RWPE2 (cell line): Measurements from ENCODE around the gene SERPINB1.

Source experiments
- ATAC-seq: fragments of 200-7000 bp; cut with Tn5 transposase; 3 replicates; pipeline ENCODE4 v1.9.1; 2021; ENCODE audit warnings: low read depth
- DNase-seq: peaks from one replicate; pipeline ENCODE4 v3.0.0-alpha.2; 2020; ENCODE audit warnings: low spot score
- H3K27ac ChIP-seq: fragments of 450-650 bp; 2 replicates; pipeline ENCODE4 v1.5.1; 2017; ENCODE audit warnings: mild to moderate bottlenecking; ENCODE audit not compliant: poor library complexity, severe bottlenecking
- H3K27me3 ChIP-seq: fragments of 250-450 bp; sonication (Bioruptor Pico); 2 replicates; pipeline ENCODE4 v1.5.1; 2021; ENCODE audit warnings: mild to moderate bottlenecking, moderate library complexity; ENCODE audit not compliant: insufficient read depth, poor library complexity, severe bottlenecking
- H3K36me3 ChIP-seq: fragments of 250-450 bp; sonication (Bioruptor Pico); 2 replicates; pipeline ENCODE4 v1.5.1; 2020; ENCODE audit warnings: low read depth, mild to moderate bottlenecking, moderate library complexity
- H3K4me1 ChIP-seq: fragments of 250-450 bp; sonication (Bioruptor Pico); 2 replicates; pipeline ENCODE4 v1.5.1; 2021; ENCODE audit warnings: mild to moderate bottlenecking, moderate library complexity; ENCODE audit not compliant: insufficient read depth, poor library complexity, severe bottlenecking
- H3K4me3 ChIP-seq: fragments of 250-450 bp; sonication (Bioruptor Pico); 2 replicates; pipeline ENCODE4 v1.5.1; 2021; ENCODE audit warnings: mild to moderate bottlenecking, moderate library complexity; ENCODE audit not compliant: severe bottlenecking
- H3K9me3 ChIP-seq: fragments of 250-450 bp; sonication (Bioruptor Pico); 2 replicates; pipeline ENCODE4 v1.5.1; 2021; ENCODE audit warnings: mild to moderate bottlenecking, moderate library complexity; ENCODE audit not compliant: severe bottlenecking
- TF ChIP-seq, protein P1 (sequence below): fragments of 450-650 bp; IDR thresholded peaks from one replicate; pipeline ENCODE4 v1.5.1; 2017; ENCODE audit warnings: mild to moderate bottlenecking, moderate library complexity; ENCODE audit not compliant: poor library complexity, severe bottlenecking

SERPINB1 gene

DNA sequence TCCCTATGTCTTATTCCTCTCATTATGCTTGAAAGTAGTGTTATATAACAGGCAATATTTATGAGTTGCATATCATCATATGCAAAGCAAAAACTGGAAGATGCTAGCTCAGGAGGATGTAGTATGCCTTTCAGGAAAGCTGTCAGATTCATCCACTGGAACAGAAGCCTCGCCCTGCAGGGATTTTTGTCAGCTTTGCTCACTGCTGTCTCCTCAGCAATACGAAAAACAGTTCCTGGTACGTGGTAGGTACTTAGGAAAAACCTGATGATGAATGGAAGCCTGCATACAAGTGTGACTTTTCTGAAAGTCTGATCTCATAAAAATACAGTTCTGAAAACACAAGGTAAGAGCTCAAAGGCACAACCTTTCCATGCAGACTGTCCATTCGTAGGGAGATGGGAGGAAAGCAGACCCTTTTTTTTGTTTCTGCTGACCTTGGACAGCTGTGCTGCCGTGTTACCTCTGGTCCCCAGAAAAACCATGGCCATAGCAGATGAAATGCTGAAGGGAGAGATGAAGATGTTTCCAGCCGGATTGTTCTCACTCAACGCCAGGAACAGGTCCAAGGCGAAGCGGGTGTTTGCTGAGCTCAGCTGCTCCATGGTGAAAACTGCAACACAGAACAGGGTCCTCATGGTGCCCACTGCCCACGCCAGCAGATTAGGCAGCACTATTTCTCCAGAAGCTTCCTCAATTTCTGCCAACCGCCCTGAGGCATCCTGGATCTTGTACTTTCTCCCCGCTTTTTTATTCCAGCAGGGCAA lies 1.5 kb downstream of the SERPINB1 start:
- no peaks in the 10 kb centered on the region for H3K36me3 ChIP-seq
- no peaks in the 10 kb centered on the region for H3K9me3 ChIP-seq
- no peak for DNase-seq
- TF ChIP-seq, protein P1, sequence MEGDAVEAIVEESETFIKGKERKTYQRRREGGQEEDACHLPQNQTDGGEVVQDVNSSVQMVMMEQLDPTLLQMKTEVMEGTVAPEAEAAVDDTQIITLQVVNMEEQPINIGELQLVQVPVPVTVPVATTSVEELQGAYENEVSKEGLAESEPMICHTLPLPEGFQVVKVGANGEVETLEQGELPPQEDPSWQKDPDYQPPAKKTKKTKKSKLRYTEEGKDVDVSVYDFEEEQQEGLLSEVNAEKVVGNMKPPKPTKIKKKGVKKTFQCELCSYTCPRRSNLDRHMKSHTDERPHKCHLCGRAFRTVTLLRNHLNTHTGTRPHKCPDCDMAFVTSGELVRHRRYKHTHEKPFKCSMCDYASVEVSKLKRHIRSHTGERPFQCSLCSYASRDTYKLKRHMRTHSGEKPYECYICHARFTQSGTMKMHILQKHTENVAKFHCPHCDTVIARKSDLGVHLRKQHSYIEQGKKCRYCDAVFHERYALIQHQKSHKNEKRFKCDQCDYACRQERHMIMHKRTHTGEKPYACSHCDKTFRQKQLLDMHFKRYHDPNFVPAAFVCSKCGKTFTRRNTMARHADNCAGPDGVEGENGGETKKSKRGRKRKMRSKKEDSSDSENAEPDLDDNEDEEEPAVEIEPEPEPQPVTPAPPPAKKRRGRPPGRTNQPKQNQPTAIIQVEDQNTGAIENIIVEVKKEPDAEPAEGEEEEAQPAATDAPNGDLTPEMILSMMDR, result no peak
- no peaks in the 10 kb centered on the region for H3K27me3 ChIP-seq
- no peak for ATAC-seq
- peaks cover 26% of the 10 kb centered on the region for H3K4me1 ChIP-seq
- H3K4me3 ChIP-seq, result no peak overlapping the region
- H3K27ac ChIP-seq, result peak overlapping the region; percentile 2

DNA sequence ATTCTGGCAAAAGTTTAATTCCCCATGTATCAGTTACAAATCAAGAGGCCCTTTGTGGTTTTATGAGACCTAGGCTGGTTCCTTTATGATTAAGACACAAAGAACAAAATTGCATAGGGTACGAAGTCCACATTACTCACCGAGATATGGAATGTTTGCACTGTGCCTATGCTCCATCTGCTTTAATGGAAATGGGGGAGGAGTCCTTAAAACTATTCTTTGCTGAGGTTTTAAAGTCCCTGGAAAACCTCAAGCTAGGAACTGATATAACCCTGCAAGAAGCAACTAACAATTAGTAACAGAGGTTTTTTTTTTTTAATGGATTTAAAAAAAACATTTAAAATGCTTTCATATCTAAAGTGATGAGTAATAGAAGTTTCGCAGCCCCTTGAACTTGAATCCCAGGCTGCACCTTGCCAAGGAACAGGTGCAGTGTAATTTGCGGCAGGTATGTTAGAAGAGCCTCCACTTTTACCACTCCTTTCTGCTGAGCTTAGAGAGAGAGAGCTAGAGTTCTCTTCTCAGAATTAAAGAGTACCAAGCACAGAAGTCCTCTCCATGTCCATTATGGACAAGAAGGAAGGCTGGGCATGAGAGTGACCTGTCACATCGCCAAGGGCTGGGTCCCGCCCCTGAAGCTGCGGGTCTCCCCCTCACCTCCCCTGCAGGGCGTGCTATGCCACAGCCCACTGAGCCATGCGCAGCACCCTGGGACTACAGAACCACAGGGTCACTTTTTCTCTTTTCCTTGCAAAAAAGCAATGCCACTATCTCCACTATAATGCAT lies 2.3 kb downstream of the SERPINB1 start:
- ATAC-seq (peak; percentile 83), DNase-seq (no peak)
- no peak overlapping the region for H3K4me3 ChIP-seq
- peaks cover 26% of the 10 kb centered on the region for H3K4me1 ChIP-seq
- peak overlapping the region; percentile 2 for H3K27ac ChIP-seq
- no peaks in the 10 kb centered on the region for H3K36me3 ChIP-seq
- H3K9me3 ChIP-seq, result no peaks in the 10 kb centered on the region
- TF ChIP-seq, protein P1, result no peak
- no peaks in the 10 kb centered on the region for H3K27me3 ChIP-seq

- ATAC-seq (no peak), DNase-seq (no peak)
- no peaks in the 10 kb centered on the region for H3K27me3 ChIP-seq
- H3K9me3 ChIP-seq, result no peaks in the 10 kb centered on the region
- TF ChIP-seq, protein P1, result no peak
- H3K27ac ChIP-seq, result peak overlapping the region; percentile 2
- no peaks in the 10 kb centered on the region for H3K36me3 ChIP-seq
- no peak overlapping the region for H3K4me3 ChIP-seq
- peaks cover 26% of the 10 kb centered on the region for H3K4me1 ChIP-seq
Measured at GRCh38 chr6:2838251-2838650, 3.4 kb downstream of the SERPINB1 start.

DNA sequence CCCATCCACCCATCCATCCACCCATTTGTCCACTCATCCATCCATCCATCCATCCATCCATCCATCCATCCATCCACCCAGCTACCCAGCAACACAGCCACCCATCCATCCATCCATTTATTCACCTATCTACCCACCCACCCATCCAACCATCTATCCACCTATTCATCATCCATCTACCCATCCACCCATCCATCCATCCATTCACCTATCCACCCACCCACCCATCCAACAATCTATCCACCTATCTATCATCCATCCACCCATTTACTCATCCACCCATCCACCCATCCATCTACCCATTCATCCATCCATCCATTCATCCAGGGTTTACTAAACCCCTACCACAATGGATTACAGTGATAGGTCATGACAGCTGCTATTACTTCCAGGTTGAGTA lies 7.4 kb downstream of the SERPINB1 start:
- Histone ChIP-seq H3K36me3 (no peaks in the 10 kb centered on the region), H3K4me3 (no peak overlapping the region), H3K4me1 (peaks cover 7% of the 10 kb centered on the region), H3K27me3 (no peaks in the 10 kb centered on the region), H3K9me3 (no peaks in the 10 kb centered on the region), H3K27ac (no peak overlapping the region)
- DNase-seq, result no peak
- ATAC-seq, result no peak
- TF ChIP-seq, protein P1, result no peak
